GM23248 (cell line): ENCODE results near the gene CTBP2. TPM values are rescaled to one million over a fixed set of nuclear protein-coding genes. Genes with fewer than 3 reads are reported as not detected.

Experiments
- DNase-seq: peaks from one replicate; pipeline ENCODE4 v3.0.0-alpha.2; 2015
- H2AFZ ChIP-seq: fragments of 200-600 bp; sonication (generic); 2 replicates; pipeline ENCODE4 v1.6.1; 2016; ENCODE audit warnings: antibody characterized with exemption
- H3F3A ChIP-seq: fragments of 200-600 bp; sonication (generic); 2 replicates; pipeline ENCODE4 v1.6.1; 2016; ENCODE audit warnings: mild to moderate bottlenecking, antibody characterized with exemption, mixed run types; ENCODE audit not compliant: insufficient read depth
- H3K27ac ChIP-seq: fragments of 200-600 bp; sonication (generic); 2 replicates; pipeline ENCODE4 v1.5.1; 2016; ENCODE audit warnings: mild to moderate bottlenecking
- H3K27me3 ChIP-seq: fragments of 200-600 bp; sonication (generic); replicated peaks from 2 replicates; pipeline ENCODE4 v1.6.1; 2016; ENCODE audit warnings: mild to moderate bottlenecking; ENCODE audit not compliant: insufficient read depth
- H3K36me3 ChIP-seq: fragments of 200-600 bp; sonication (generic); 2 replicates; pipeline ENCODE4 v1.6.1; 2016; ENCODE audit warnings: low read depth, mild to moderate bottlenecking
- H3K4me1 ChIP-seq: fragments of 200-600 bp; sonication (generic); 2 replicates; pipeline ENCODE4 v1.6.1; 2016; ENCODE audit warnings: mild to moderate bottlenecking; ENCODE audit not compliant: insufficient read depth
- H3K4me2 ChIP-seq: fragments of 200-600 bp; sonication (generic); one replicate; pipeline ENCODE4 v1.6.1; 2016; ENCODE audit warnings: mild to moderate bottlenecking; ENCODE audit not compliant: unreplicated experiment
- H3K4me3 ChIP-seq: fragments of 200-600 bp; sonication (generic); 2 replicates; pipeline ENCODE4 v1.5.1; 2016; ENCODE audit warnings: mild to moderate bottlenecking
- H3K79me2 ChIP-seq: fragments of 200-600 bp; sonication (generic); 2 replicates; pipeline ENCODE4 v1.6.1; 2016; ENCODE audit warnings: mild to moderate bottlenecking; ENCODE audit not compliant: insufficient read depth
- H3K9ac ChIP-seq: fragments of 200-600 bp; sonication (generic); 2 replicates; pipeline ENCODE4 v1.6.1; 2016; ENCODE audit warnings: mild to moderate bottlenecking
- H3K9me2 ChIP-seq: fragments of 200-600 bp; sonication (generic); 2 replicates; pipeline ENCODE4 v1.6.1; 2016; ENCODE audit warnings: mixed run types, mild to moderate bottlenecking, moderate library complexity; ENCODE audit not compliant: insufficient read depth
- H3K9me3 ChIP-seq: fragments of 200-600 bp; sonication (generic); one replicate; pipeline ENCODE4 v1.6.1; 2017; ENCODE audit warnings: low read depth
- H4K20me1 ChIP-seq: fragments of 200-600 bp; sonication (generic); 2 replicates; pipeline ENCODE4 v1.6.0; 2016; ENCODE audit not compliant: insufficient read depth
- EZH2 ChIP-seq: fragments of 200-600 bp; sonication (generic); IDR thresholded peaks from 2 replicates; pipeline ENCODE4 v1.6.1; 2018; ENCODE audit warnings: antibody characterized with exemption, mild to moderate bottlenecking; ENCODE audit not compliant: insufficient read depth, poor library complexity, severe bottlenecking
- EZH2phosphoT487 ChIP-seq: fragments of 200-600 bp; sonication (generic); IDR thresholded peaks from 2 replicates; pipeline ENCODE4 v1.6.1; 2018; ENCODE audit warnings: antibody characterized with exemption, moderate library complexity, mild to moderate bottlenecking, low read depth; ENCODE audit not compliant: insufficient read depth
- WGBS, 2 experiments: methylation state at CpG; one replicate each; pipeline ENCODE4 v1.1.6; 2015 to 2017; ENCODE audit warnings: low lambda C conversion rate in 2 of 2, low coverage in 1 of 2; ENCODE audit errors: missing lambda C conversion rate in 2 of 2; 5-methylcytosine and 5-hydroxymethylcytosine counted together
- in situ Hi-C: fragments of 300-500 bp; cut with MboI; formaldehyde crosslinking; loops from 2 replicates; pipeline ENCODE4 v1.15.0; 2020
- polyA plus RNA-seq: library from polyadenylated mRNA; unstranded; fragments of >200 nt; fragmentation: Nextera tagmentation; extraction: Ambion mirVana; gene quantifications from 2 replicates; pipeline ENCODE4 v1.2.1, GENCODE V29; 2016
- total RNA-seq: library from RNA; depleted of rRNA; stranded (reverse); fragments of >200 nt; shearing (Covaris generic); gene quantifications from 2 replicates; pipeline ENCODE4 v1.2.3, GENCODE V29; 2014

The CTBP2 gene
- total and polyA plus RNA-seq, 2 experiments from 2014 or later = 52.0 to 65.5 TPM

DNA sequence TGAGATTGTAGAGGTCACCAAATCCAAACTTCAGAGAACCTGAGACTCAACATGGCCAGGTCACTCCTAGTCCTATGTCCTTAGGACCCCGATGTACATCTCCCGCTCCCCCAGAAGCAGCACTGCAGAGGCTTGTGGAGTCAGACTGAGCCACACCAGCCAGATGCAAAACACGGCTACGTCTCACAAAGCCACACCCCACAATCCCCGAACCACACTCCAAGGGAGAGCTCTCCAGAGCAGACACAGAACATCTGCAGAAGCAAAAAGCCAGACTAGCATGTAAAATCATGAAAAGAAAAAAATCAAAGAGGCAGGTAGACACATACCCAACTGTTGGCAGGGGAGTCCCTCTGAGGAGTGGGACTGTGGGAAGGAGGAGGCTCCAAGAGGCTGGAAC is 104.9 kb downstream of the CTBP2 start:
- H3K9ac ChIP-seq = no peak overlapping the region
- WGBS, 2 experiments = 60 to 66% methylated on average over 5 of the region's 5 CpGs
- H3K4me2 ChIP-seq = no peak overlapping the region
- H3K27me3 ChIP-seq = no peaks in the 10 kb centered on the region
- no peak overlapping the region for H3K4me3 ChIP-seq
- in situ Hi-C loops = no loop called here
- H3F3A ChIP-seq = peaks cover 17% of the 10 kb centered on the region
- no peak overlapping the region for H2AFZ ChIP-seq
- no peak for DNase-seq
- no peak overlapping the region for H3K27ac ChIP-seq
- H3K36me3 ChIP-seq = no peaks in the 10 kb centered on the region
- H3K9me2 ChIP-seq = no peaks in the 10 kb centered on the region
- no peaks in the 10 kb centered on the region for H3K9me3 ChIP-seq
- H3K4me1 ChIP-seq = peaks cover 26% of the 10 kb centered on the region
- peaks cover 100% of the 10 kb centered on the region for H3K79me2 ChIP-seq
- peaks cover 8% of the 10 kb centered on the region; the same call in 1 of the 2 replicates for H4K20me1 ChIP-seq
- no peak for TF ChIP-seq EZH2
- TF ChIP-seq EZH2phosphoT487 = no peak

DNA sequence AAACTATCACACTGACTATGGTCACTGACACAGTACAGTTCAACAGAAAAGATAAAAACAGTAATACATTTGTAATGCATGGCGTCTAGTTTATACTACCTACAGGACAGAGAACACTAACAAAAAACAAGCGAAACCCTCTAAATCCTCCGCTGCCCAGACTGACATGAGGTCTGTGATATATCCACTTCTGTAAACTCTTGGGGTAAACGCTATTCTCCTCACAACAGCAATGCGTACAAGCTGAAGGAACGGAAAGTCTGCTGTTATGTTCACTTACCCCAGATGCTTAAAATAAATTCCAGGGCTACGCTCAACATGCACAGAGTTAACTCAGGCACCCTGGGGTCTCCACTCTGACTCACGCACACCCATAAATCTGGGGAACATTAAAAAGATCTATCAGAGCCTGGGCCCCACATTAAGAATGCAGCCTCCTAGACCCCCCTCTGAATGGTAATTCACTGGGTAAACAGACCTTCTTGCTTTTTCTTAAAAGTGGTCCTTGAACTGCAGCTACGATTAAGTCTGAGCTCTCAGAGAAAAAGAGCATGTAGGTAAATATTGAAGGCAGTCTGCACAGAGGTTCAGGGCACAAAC is 105.6 kb downstream of the CTBP2 start:
- no peak for DNase-seq
- peaks cover 10% of the 10 kb centered on the region for H3F3A ChIP-seq
- no peaks in the 10 kb centered on the region for H3K9me3 ChIP-seq
- H3K27ac ChIP-seq = no peak overlapping the region
- no peak overlapping the region for H3K4me3 ChIP-seq
- H4K20me1 ChIP-seq = peaks cover 8% of the 10 kb centered on the region; the same call in 1 of the 2 replicates
- no peak for TF ChIP-seq EZH2
- TF ChIP-seq EZH2phosphoT487 = no peak
- H3K4me1 ChIP-seq = peaks cover 19% of the 10 kb centered on the region
- WGBS, 2 experiments = 87 to 91% methylated on average over 9 of the region's 9 CpGs
- no peaks in the 10 kb centered on the region for H3K36me3 ChIP-seq
- in situ Hi-C loops = no loop called here
- no peaks in the 10 kb centered on the region for H3K27me3 ChIP-seq
- H3K4me2 ChIP-seq = no peak overlapping the region
- peaks cover 100% of the 10 kb centered on the region for H3K79me2 ChIP-seq
- no peaks in the 10 kb centered on the region for H3K9me2 ChIP-seq
- no peak overlapping the region for H2AFZ ChIP-seq
- H3K9ac ChIP-seq = no peak overlapping the region

DNA sequence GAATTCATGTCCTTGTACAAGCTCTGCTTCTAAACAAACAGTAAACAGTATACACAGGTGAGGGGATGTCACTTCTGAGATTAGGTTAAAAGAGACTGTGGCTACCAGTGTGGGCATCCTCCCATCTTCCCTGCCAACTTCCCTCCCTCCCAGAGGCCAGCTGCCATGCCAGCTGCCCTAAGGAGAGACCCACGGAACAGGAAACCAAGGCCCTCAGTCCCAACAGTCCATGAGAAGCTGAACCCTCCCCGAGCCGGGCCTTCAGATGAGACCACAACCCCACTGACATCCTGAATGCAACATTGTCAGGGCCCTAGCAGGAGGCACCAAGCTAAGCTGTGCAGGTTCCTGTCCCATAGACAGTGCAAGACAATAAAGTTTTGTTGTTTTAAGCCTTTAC is 106.1 kb downstream of the CTBP2 start:
- no peak for TF ChIP-seq EZH2phosphoT487
- no peak for TF ChIP-seq EZH2

DNA sequence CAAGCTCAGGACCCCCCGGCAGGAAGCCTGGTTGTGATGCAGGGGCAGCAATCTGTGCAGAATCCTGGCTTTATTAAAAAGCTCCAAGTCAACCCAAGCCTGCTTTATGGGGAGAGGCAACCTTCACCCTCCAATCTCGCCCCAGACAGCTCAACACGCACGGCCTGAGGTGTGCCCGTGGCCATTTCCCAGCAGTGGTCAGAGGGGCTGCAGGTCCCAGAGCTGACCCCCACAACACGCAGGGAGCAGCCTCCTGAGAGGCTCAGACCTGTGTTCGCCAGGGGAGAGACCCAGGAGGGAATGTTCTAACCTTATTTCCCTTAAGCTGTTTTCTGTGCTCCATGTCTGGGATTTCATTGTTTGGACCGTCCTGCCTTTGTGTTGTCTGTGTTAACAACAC is 108.2 kb downstream of the CTBP2 start:
- Histone ChIP-seq H3K4me2 (no peak overlapping the region), H4K20me1 (peaks cover 8% of the 10 kb centered on the region; the same call in 1 of the 2 replicates)
- DNase-seq = no peak

More for the DNA sequence above, 106.1 kb downstream of the CTBP2 start:
- WGBS, 2 experiments = 86 to 87% methylated on average over 3 of the region's 3 CpGs
- Histone ChIP-seq H3F3A (peaks cover 7% of the 10 kb centered on the region; the same call in 1 of the 2 replicates), H3K4me3 (no peak overlapping the region), H3K36me3 (no peaks in the 10 kb centered on the region), H3K4me1 (peaks cover 19% of the 10 kb centered on the region), H2AFZ (no peak overlapping the region), H3K9me2 (no peaks in the 10 kb centered on the region), H3K27ac (no peak overlapping the region), H3K9ac (no peak overlapping the region), H3K79me2 (peaks cover 100% of the 10 kb centered on the region), H3K9me3 (no peaks in the 10 kb centered on the region), H3K27me3 (no peaks in the 10 kb centered on the region), H3K4me2 (no peak overlapping the region), H4K20me1 (peaks cover 8% of the 10 kb centered on the region; the same call in 1 of the 2 replicates)
- in situ Hi-C loops = no loop called here
- no peak for DNase-seq

More for the DNA sequence above, 108.2 kb downstream of the CTBP2 start:
- WGBS, 2 experiments = 98 to 99% methylated on average over 8 of the region's 8 CpGs
- Histone ChIP-seq H2AFZ (no peak overlapping the region), H3K9me2 (no peaks in the 10 kb centered on the region), H3K4me3 (no peak overlapping the region), H3K9me3 (no peaks in the 10 kb centered on the region), H3K9ac (no peak overlapping the region), H3K36me3 (no peaks in the 10 kb centered on the region), H3K27ac (no peak overlapping the region), H3K27me3 (no peaks in the 10 kb centered on the region), H3F3A (no peaks in the 10 kb centered on the region; the same call in 1 of the 2 replicates), H3K79me2 (peaks cover 98% of the 10 kb centered on the region), H3K4me1 (peaks cover 15% of the 10 kb centered on the region)
- in situ Hi-C loops = no loop called here
- TF ChIP-seq EZH2 (no peak), EZH2phosphoT487 (no peak)
